Measurements from ENCODE around the gene CORO6. TPM values are rescaled to one million over a fixed set of nuclear protein-coding genes. Genes with fewer than 3 reads are reported as not detected.
A peak's percentile ranks its signal among the peaks of the same experiment; 100 is the strongest.

Gene CORO6
- total and polyA plus RNA-seq, 10 of the 15 experiments (the other 5 are each of a cell fraction or from before 2014, with no cell fraction given) = 0.26 to 5.0 (median 1.7) TPM; not detected in 1

- H2AFZ ChIP-seq (ENCODE audit: control insufficient read depth, low read depth, low read length) = peak overlapping the region; percentile 85
- ChIA-PET CTCF (interaction anchor here (0.6 to 7.1 kb wide), 79 partner anchors 9 to 1603 kb away, joined by 3 to 114 read pairs (median 5); partner anchors contain the start of genes ABHD15, ANKRD13B, NUFIP2 and SSH2), SMC1A (ENCODE audit: uncharacterized antibody, unreplicated experiment) (interaction anchor here (0.6 to 3.7 kb wide), 28 partner anchors 22 to 760 kb away, joined by 3 to 22 read pairs (median 3); partner anchors contain the start of genes ANKRD13B, SSH2 and TP53I13), RAD21 (ENCODE audit: unreplicated experiment) (interaction anchor here (0.5 to 4.1 kb wide), 28 partner anchors 10 to 513 kb away, joined by 3 to 65 read pairs (median 5); partner anchors contain the start of genes ABHD15, ANKRD13B and SSH2), POLR2A (interaction anchor here (0.6 to 1.9 kb wide), 10 partner anchors 9 to 313 kb away, joined by 3 to 10 read pairs (median 5); partner anchors contain the start of genes ABHD15, GIT1 and SSH2)
- peak overlapping the region; percentile 73 for H3K9ac ChIP-seq (ENCODE audit: control insufficient read depth, insufficient read depth, low read length)
- H3K27ac ChIP-seq (ENCODE audit: control insufficient read depth, insufficient read depth) = peak overlapping the region; percentile 52
- peaks cover 4 to 6% of the 10 kb centered on the region in 2 experiments; a peak in 3 of 4 replicates for H3K27me3 ChIP-seq (replicated peaks in 1 of 2; ENCODE audit: control insufficient read depth in 2 of 2, insufficient read depth in 2 of 2, low read length in 1 of 2)
- BruUV-seq (replicated peaks) = no TSS peak
- DNase-seq (ENCODE audit: low read depth, low spot score) (peak; percentile 36), FAIRE-seq (no peak), ATAC-seq (peak; percentile 72)
- under 1% methylated on average over 68 of the region's 68 CpGs for WGBS (ENCODE audit: insufficient coverage, insufficient replicate concordance, low lambda C conversion rate, missing lambda C conversion rate)
- H3K9me3 ChIP-seq (replicated peaks; ENCODE audit: control insufficient read depth, insufficient read depth, low read length) = no peaks in the 10 kb centered on the region; the same call in 2 of the 3 replicates
- peak overlapping the region; percentile 67; the same call in 1 of the 2 replicates for H3K4me3 ChIP-seq
- intact Hi-C loops (cut with micrococcal nuclease; ENCODE audit: unreplicated experiment) (loop anchor here (10.0 kb wide), 2 partner anchors 83 to 317 kb away; partner anchors contain the start of gene SSH2), in situ Hi-C loops (cut with MboI) (no loop called here)
- peak overlapping the region; percentile 98 for H3K4me2 ChIP-seq (ENCODE audit: control insufficient read depth, insufficient read depth)
- H3K4me1 ChIP-seq (ENCODE audit: control insufficient read depth, insufficient read depth, low read length) = peaks cover 38% of the 10 kb centered on the region
- no peaks in the 10 kb centered on the region for H3K36me3 ChIP-seq (ENCODE audit: control insufficient read depth in 2 of 2, insufficient read depth in 2 of 2, low read length in 1 of 2)
- no peaks in the 10 kb centered on the region; the same call in 1 of the 2 replicates for H4K20me1 ChIP-seq (ENCODE audit: control insufficient read depth, insufficient read depth)
- H3K79me2 ChIP-seq (ENCODE audit: control insufficient read depth, insufficient read depth, low read length) = no peaks in the 10 kb centered on the region
- TF ChIP-seq RAD21 (IDR thresholded peaks at IDR 0.05; ENCODE audit: insufficient read depth, low read depth, low read length) (peak; percentile 34; the same call in 1 of the 2 replicates), PRDM15 (CRISPR knock-in tag; IDR thresholded peaks at IDR 0.05) (no peak), SIX5 (IDR thresholded peaks at IDR 0.05; ENCODE audit: low read depth, low read length, severe bottlenecking) (no peak), E2F8 (IDR thresholded peaks at IDR 0.05; ENCODE audit: low read depth, partially characterized antibody) (no peak), CTCF (IDR thresholded peaks at IDR 0.05 in 2 of 3, conservative IDR thresholded peaks at IDR 0.05 in 1 of 3; ENCODE audit: control insufficient read depth in 2 of 3, extremely low read depth in 1 of 3, insufficient read depth in 1 of 3, low read depth in 3 of 3, low read length in 3 of 3) (peak; percentile 83 to 93 (median 92)), DPF2 (IDR thresholded peaks at IDR 0.05) (peak; percentile 42; the same call in 1 of the 2 replicates), HDGF (IDR thresholded peaks at IDR 0.05) (no peak; the same call in 1 of the 2 replicates), BHLHE40 (IDR thresholded peaks at IDR 0.05; ENCODE audit: borderline replicate concordance in 1 of 2, low read depth in 2 of 2, low read length in 1 of 2) (peak in 1 of 2 experiments; percentile 73; a peak in 2 of 4 replicates), BACH1 (IDR thresholded peaks at IDR 0.05; ENCODE audit: borderline replicate concordance) (peak; percentile 90), MLLT1 (IDR thresholded peaks at IDR 0.05) (no peak)
Measured at GRCh38 chr17:29617481-29618271, 5.0 kb downstream of the CORO6 start.
